Colonic mucosa (tissue), 4 donors: ENCODE measurements around the gene SYT8. TPM values are rescaled to one million over a fixed set of nuclear protein-coding genes. Genes with fewer than 3 reads are reported as not detected.

ENCODE experiments used
- DNase-seq: peaks from one replicate; pipeline ENCODE4 v3.0.0-alpha.2; 2020
- H3K27ac ChIP-seq: fragments of 200-600 bp; one replicate; pipeline ENCODE4 v1.8.0; 2021
- H3K27me3 ChIP-seq: fragments of 200-600 bp; one replicate; pipeline ENCODE4 v1.8.0; 2021
- H3K36me3 ChIP-seq: fragments of 200-600 bp; one replicate; pipeline ENCODE4 v1.8.0; 2021
- H3K4me1 ChIP-seq: fragments of 200-600 bp; one replicate; pipeline ENCODE4 v1.8.0; 2021; ENCODE audit warnings: mild to moderate bottlenecking
- H3K4me3 ChIP-seq: fragments of 200-600 bp; one replicate; pipeline ENCODE4 v1.8.0; 2021
- H3K9ac ChIP-seq, 2 donors: one replicate each; pipeline ENCODE4 v1.7.0; 2013; ENCODE audit warnings: control low read depth in 2 of 2, low read depth in 2 of 2, low read length in 2 of 2
- H3K9me3 ChIP-seq: fragments of 200-600 bp; one replicate; pipeline ENCODE4 v1.8.0; 2021
- intact Hi-C: fragments of 100-400 bp; cut with DNase I; formaldehyde crosslinking; loops from one replicate; pipeline ENCODE4 v1.14.1; 2022
- total RNA-seq, 2 donors: library from RNA; stranded (reverse); fragmentation: NEBNext Ultra II Directional in 1 of 2; extraction: Animal tissue kit (Norgen Biotek cat#: 25700) in 1 of 2; gene quantifications; one replicate each; pipeline ENCODE4 v1.2.1, GENCODE V29; 2021
- TF ChIP-seq, protein P1 (sequence below): fragments of 200-600 bp; IDR thresholded peaks from one replicate; pipeline ENCODE4 v1.8.0; 2022; ENCODE audit warnings: antibody characterized with exemption, mild to moderate bottlenecking
- donor health status: healthy.
- donor health status: DM: no; HTN: no; CAD: no.
- donor health status: DM: no; HTN: no; CAD: no.

The SYT8 gene
- total RNA-seq, 2 donors from 2014 or later, result 1.7 to 3.5 TPM

DNA sequence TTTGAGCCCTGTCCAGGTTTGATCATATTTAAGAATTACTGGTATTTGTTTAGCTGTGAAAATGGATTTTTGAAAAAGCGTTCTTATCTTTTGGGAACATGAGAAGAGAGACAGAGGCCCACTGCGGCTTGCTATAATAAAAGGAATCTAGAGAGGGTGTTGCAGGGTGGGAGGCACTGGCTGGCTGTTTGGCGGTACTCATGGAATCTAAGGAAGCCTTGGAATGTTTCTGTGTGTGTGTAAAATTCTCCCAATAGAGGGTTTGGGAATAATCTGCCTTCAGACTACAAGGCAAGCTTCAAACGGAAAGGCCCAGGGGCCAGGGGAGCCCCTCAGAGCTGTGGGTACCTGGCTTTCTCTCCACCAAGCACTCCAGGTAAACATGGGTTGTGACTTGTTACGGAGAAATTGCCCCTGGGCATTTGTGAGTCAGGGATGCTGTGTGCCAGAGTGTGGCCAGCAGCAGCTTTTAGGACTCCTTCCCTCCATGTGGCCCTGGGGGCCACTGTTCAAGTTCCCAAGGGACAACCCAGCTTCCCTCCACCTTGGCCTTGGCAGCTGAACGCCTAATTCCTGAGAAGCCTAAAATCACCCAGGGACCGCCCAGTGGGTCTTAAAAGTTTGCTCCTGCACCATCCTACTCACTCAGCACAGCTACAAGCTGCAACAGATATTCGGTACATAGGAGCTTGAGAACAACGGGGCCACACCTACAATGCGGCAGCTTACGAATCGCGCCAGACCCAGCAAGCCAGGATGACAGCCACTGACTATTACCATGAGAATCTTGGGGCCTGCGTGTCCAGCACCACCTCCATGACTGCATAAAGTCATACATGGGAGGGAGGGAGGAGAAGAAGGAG is 14.1 kb upstream of the SYT8 start:
- no peak overlapping the region for H3K27ac ChIP-seq

DNA sequence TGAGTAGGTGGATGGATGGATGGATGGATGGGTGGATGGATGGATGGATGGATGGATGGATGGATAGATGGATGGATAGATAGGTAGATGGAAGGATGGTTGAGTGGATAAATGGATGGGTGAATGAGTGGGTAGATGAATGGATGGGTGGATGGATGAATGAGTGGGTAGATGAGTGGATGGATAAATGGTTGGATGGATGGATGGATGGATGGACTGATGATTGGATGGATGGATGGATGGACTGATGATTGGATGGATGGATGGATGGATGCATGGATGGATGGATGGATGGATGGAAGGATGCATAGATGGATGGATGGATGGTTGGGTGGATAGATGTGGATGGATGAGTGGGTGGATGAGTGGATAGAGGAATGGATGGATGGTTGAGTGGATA is 13.2 kb upstream of the SYT8 start:
- peaks cover 3% of the 10 kb centered on the region for H3K4me1 ChIP-seq
- intact Hi-C loops, result no loop called here
- H3K36me3 ChIP-seq, result no peaks in the 10 kb centered on the region
- no peak for DNase-seq
- TF ChIP-seq, protein P1, sequence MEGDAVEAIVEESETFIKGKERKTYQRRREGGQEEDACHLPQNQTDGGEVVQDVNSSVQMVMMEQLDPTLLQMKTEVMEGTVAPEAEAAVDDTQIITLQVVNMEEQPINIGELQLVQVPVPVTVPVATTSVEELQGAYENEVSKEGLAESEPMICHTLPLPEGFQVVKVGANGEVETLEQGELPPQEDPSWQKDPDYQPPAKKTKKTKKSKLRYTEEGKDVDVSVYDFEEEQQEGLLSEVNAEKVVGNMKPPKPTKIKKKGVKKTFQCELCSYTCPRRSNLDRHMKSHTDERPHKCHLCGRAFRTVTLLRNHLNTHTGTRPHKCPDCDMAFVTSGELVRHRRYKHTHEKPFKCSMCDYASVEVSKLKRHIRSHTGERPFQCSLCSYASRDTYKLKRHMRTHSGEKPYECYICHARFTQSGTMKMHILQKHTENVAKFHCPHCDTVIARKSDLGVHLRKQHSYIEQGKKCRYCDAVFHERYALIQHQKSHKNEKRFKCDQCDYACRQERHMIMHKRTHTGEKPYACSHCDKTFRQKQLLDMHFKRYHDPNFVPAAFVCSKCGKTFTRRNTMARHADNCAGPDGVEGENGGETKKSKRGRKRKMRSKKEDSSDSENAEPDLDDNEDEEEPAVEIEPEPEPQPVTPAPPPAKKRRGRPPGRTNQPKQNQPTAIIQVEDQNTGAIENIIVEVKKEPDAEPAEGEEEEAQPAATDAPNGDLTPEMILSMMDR, result no peak
- no peak overlapping the region for H3K4me3 ChIP-seq
- H3K27me3 ChIP-seq, result no peaks in the 10 kb centered on the region
- H3K27ac ChIP-seq, result no peak overlapping the region
- no peaks in the 10 kb centered on the region for H3K9me3 ChIP-seq
- no peak overlapping the region for H3K9ac ChIP-seq

More for the DNA sequence above, 14.1 kb upstream of the SYT8 start:
- TF ChIP-seq, protein P1, result no peak
- H3K36me3 ChIP-seq, result no peaks in the 10 kb centered on the region
- DNase-seq, result no peak
- H3K4me1 ChIP-seq, result peaks cover 3% of the 10 kb centered on the region
- no peaks in the 10 kb centered on the region for H3K27me3 ChIP-seq
- H3K4me3 ChIP-seq, result no peak overlapping the region
- no peaks in the 10 kb centered on the region for H3K9me3 ChIP-seq
- no peak overlapping the region for H3K9ac ChIP-seq
- intact Hi-C loops, result no loop called here

DNA sequence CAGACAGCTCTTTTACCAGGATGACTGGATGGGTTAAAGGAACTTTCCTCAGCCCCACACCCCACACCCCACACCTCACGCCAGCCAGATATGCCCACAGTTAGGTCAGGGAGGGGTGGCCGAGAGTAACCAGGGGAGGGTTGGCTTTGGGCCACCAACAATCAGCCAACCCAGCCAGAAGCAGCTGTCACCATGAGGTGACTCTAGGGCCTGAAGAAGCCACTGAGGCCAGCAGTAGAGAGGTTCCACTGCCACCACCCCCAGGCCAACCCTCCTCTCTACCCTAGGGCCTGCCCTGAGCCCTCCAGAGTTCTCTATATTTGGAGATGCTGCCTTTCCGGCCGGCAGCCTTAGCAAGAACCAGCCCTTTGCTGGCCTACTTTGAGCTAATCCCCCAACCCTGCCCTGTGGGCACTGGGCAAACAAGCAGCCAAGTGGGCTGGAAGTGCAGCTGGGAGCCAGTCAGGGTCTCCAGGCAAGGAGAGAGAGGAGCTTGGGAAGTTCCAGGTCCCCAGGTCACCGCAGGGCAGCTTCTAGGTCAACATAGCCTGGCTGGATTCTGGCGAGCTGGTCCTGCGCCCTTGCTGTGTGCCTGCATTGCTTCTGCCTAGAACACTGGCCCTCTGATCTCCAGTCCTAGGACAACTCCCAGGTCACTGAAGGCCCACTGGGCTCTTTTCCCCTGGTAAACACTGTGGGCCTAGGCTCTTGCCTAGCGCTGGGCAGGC is 12.0 kb upstream of the SYT8 start:
- Histone ChIP-seq H3K9me3 (no peaks in the 10 kb centered on the region), H3K27me3 (no peaks in the 10 kb centered on the region), H3K4me3 (no peak overlapping the region), H3K27ac (no peak overlapping the region), H3K9ac (no peak overlapping the region), H3K4me1 (peaks cover 9% of the 10 kb centered on the region), H3K36me3 (no peaks in the 10 kb centered on the region)
- intact Hi-C loops, result no loop called here
- TF ChIP-seq, protein P1, result no peak
- DNase-seq, result no peak

DNA sequence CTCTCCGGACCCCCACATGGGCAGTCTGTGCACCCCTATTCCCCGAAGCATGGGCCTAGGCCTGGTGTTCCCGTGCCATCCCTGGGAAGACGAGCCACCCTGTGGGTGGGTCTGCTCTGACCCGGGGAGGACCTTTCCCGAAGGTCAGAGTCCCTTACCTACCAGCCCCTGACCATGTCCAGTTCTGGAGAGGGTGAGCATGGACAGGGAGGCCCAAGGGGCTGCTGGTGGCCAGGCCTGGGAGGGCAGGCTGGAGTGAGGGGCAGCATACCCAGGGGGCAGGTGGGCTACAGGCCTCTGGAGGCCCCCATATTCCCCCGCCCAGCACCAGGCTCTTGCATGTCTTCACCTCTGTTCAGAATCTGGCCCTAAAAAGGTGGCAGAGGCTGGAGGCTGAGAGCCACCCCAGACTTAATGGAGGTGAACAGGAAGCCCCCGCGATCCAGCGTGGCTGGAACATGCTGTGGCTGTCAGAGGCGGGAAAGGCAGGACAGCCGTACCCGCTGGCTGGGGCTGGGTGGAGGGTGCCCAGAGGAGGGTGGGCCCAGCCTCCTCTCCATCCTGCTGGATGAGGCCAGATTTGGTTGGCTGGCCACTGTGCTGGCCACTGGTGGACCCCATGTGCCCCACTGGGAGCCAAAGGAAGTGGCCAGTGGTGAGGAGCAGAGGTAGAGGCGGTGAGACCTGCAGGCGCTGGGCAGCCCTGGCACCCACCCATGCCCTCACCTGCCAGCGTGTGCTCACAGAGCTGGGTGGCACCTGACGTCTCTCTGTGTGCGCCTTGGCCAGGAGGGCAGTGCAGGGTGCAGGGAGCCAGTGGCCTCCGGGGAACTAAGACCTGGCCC is 11.2 kb upstream of the SYT8 start:
- H3K27me3 ChIP-seq, result no peaks in the 10 kb centered on the region

More for the DNA sequence above, 11.2 kb upstream of the SYT8 start:
- no peaks in the 10 kb centered on the region for H3K9me3 ChIP-seq
- H3K4me1 ChIP-seq, result peaks cover 9% of the 10 kb centered on the region
- TF ChIP-seq, protein P1, result no peak
- no peak overlapping the region for H3K27ac ChIP-seq
- no peak for DNase-seq
- intact Hi-C loops, result no loop called here
- no peak overlapping the region for H3K4me3 ChIP-seq
- H3K9ac ChIP-seq, result no peak overlapping the region
- H3K36me3 ChIP-seq, result no peaks in the 10 kb centered on the region
